ENCODE measurements around the gene SNX8. TPM values are rescaled to one million over a fixed set of nuclear protein-coding genes. Genes with fewer than 3 reads are reported as not detected.

The SNX8 gene
- total and polyA plus RNA-seq, 2 donors (not counting 3 experiments of a cell fraction or from before 2014, with no cell fraction given), result 24.5 to 50.3 TPM

DNA sequence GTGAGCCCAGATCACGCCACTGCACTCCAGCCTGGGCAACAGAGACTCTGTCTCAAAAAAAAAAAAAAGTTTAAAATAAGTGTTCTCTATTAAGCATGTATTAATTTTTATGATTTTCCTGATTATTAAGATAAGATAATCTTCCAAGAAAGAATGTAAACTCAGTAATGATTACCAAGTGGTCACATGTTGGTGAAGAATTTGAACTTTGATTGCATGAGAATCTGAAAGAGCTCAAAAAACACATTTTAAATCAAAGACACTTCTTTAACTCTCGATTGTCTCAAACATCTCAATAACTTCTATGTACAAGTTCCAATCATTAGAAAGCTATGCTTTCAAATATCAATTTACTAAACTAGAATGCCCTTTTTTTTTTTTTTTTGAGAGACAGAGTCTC lies 33.8 kb downstream of the SNX8 start:
- TF ChIP-seq GATA2 (IDR thresholded peaks at IDR 0.05; ENCODE audit: insufficient read depth, insufficient read length, low read depth, low read length) (no peak), FOS (IDR thresholded peaks at IDR 0.05; ENCODE audit: borderline replicate concordance, insufficient read depth, low read length) (no peak), MYC (IDR thresholded peaks at IDR 0.05; ENCODE audit: low read depth, low read length) (no peak), EZH2 (IDR thresholded peaks at IDR 0.05; ENCODE audit: borderline replicate concordance, low read depth, low read length, severe bottlenecking) (no peak), POLR2AphosphoS5 (IDR thresholded peaks at IDR 0.05; ENCODE audit: insufficient read depth, low read depth, low read length) (no peak), MAX (IDR thresholded peaks at IDR 0.05; ENCODE audit: insufficient read depth, insufficient read length) (no peak), JUN (IDR thresholded peaks at IDR 0.05; ENCODE audit: borderline replicate concordance, insufficient read depth, insufficient read length, low read depth) (no peak), POLR2A (IDR thresholded peaks at IDR 0.05; ENCODE audit: low read depth, low read length) (no peak), CTCF (IDR thresholded peaks at IDR 0.05; ENCODE audit: extremely low read depth in 1 of 2, insufficient read depth in 1 of 2, low read depth in 1 of 2, low read length in 2 of 2) (no peak)
- Histone ChIP-seq H3K4me3 (replicated peaks in 1 of 3; ENCODE audit: insufficient read depth in 1 of 3, low read depth in 1 of 3, low read length in 3 of 3) (no peak overlapping the region), H2AFZ (ENCODE audit: low read depth, low read length) (no peak overlapping the region), H3K27ac (ENCODE audit: insufficient read depth, low read depth, low read length) (no peak overlapping the region), H3K9ac (replicated peaks; ENCODE audit: extremely low read depth, insufficient read depth, low read length) (no peak overlapping the region), H3K9me1 (replicated peaks; ENCODE audit: control insufficient read depth, extremely low read depth, insufficient read depth, low read length) (no peaks in the 10 kb centered on the region), H3K79me2 (ENCODE audit: control insufficient read depth, insufficient read depth, low read length) (no peaks in the 10 kb centered on the region), H4K20me1 (replicated peaks; ENCODE audit: control insufficient read depth, extremely low read depth, insufficient read depth, low read length) (no peaks in the 10 kb centered on the region), H3K4me2 (ENCODE audit: insufficient read depth, low read length) (no peak overlapping the region), H3K36me3 (ENCODE audit: control insufficient read depth in 2 of 2, extremely low read depth in 1 of 2, insufficient read depth in 2 of 2, low read length in 2 of 2) (no peaks in the 10 kb centered on the region), H3K27me3 (ENCODE audit: control insufficient read depth in 2 of 2, insufficient read depth in 2 of 2, low read length in 2 of 2) (no peaks in the 10 kb centered on the region), H3K4me1 (ENCODE audit: control insufficient read depth, extremely low read depth, insufficient read depth, low read length) (no peaks in the 10 kb centered on the region), H3K9me3 (replicated peaks; ENCODE audit: control insufficient read depth, insufficient read depth, low read length) (no peaks in the 10 kb centered on the region)
- no peak for FAIRE-seq
- intact Hi-C loops (cut with micrococcal nuclease), result no loop called here
- dilution Hi-C loops (cut with MboI; ENCODE audit: extremely low pct_ligation_motif_present, low sequenced_read_pairs), result no loop called here
- BruUV-seq (replicated peaks), result no TSS peak
- DNase-seq (ENCODE audit: low read depth, low spot score), result no peak
- ChIA-PET POLR2A (no interaction called here), CTCF (no interaction called here)

Measured in endothelial cell of umbilical vein (primary cell).